Neural progenitor cell (in vitro differentiated cells): ENCODE measurements around the gene ARHGAP31.

Experiments used
- CTCF ChIP-seq: fragments of 200-600 bp; sonication (generic); IDR thresholded peaks from 2 replicates; pipeline ENCODE4 v1.5.1; 2017; ENCODE audit warnings: antibody characterized with exemption, mild to moderate bottlenecking
- EZH2 ChIP-seq: fragments of 200-600 bp; sonication (generic); IDR thresholded peaks from 2 replicates; pipeline ENCODE4 v1.6.1; 2017; ENCODE audit warnings: antibody characterized with exemption, mild to moderate bottlenecking, moderate library complexity
- EZH2phosphoT487 ChIP-seq: fragments of 200-600 bp; sonication (generic); IDR thresholded peaks from 2 replicates; pipeline ENCODE4 v1.6.1; 2017; ENCODE audit warnings: antibody characterized with exemption

- TF ChIP-seq CTCF, result no peak
- no peak for TF ChIP-seq EZH2
- no peak for TF ChIP-seq EZH2phosphoT487
Measured at GRCh38 chr3:119313461-119313860, 19.3 kb downstream of the ARHGAP31 start.
